ENCODE measurements around the gene ICA1.

The ICA1 gene

GRCh38 chr7:8197994-8198698 lies 63.8 kb downstream of the ICA1 start:
- DNase-seq: no peak

- no peak for DNase-seq
Measured at GRCh38 chr7:8192897-8193296, 69.1 kb downstream of the ICA1 start.

GRCh38 chr7:8190119-8190895 lies 71.7 kb downstream of the ICA1 start:
- peak; percentile 47 for DNase-seq

GRCh38 chr7:8189625-8190024 lies 72.3 kb downstream of the ICA1 start:
- peak; percentile 69 for DNase-seq

GRCh38 chr7:8185926-8186683 lies 75.9 kb downstream of the ICA1 start:
- no peak for DNase-seq

GRCh38 chr7:8184221-8184620 lies 77.7 kb downstream of the ICA1 start:
- no peak for DNase-seq

- no peak for DNase-seq
Measured at GRCh38 chr7:8179486-8179885, 82.5 kb downstream of the ICA1 start.

- no peak for DNase-seq
Measured at GRCh38 chr7:8178353-8178752, 83.6 kb downstream of the ICA1 start.

- DNase-seq: no peak
Measured at GRCh38 chr7:8177109-8177933, 84.6 kb downstream of the ICA1 start.

GRCh38 chr7:8176370-8177081 lies 85.4 kb downstream of the ICA1 start:
- peak; percentile 85 for DNase-seq

GRCh38 chr7:8175929-8176369 lies 86.0 kb downstream of the ICA1 start:
- peak; percentile 85 for DNase-seq

- no peak for DNase-seq
Measured at GRCh38 chr7:8172372-8173354, 89.3 kb downstream of the ICA1 start.

- no peak for DNase-seq
Measured at GRCh38 chr7:8169171-8169570, 92.8 kb downstream of the ICA1 start.

GRCh38 chr7:8168336-8168735 lies 93.6 kb downstream of the ICA1 start:
- DNase-seq: no peak

- DNase-seq: no peak
Measured at GRCh38 chr7:8165150-8165549, 96.8 kb downstream of the ICA1 start.

GRCh38 chr7:8162181-8162580 lies 99.8 kb downstream of the ICA1 start:
- no peak for DNase-seq

- DNase-seq: no peak
Measured at GRCh38 chr7:8161364-8161828, 100.6 kb downstream of the ICA1 start.

GRCh38 chr7:8160779-8161345 lies 101.1 kb downstream of the ICA1 start:
- DNase-seq: no peak

GRCh38 chr7:8160250-8160649 lies 101.7 kb downstream of the ICA1 start:
- DNase-seq: no peak

- no peak for DNase-seq
Measured at GRCh38 chr7:8159595-8159994, 102.4 kb downstream of the ICA1 start.

All from NCI-H510A treated with DMSO at 0.1 percent for 48 hours (cell line).